NB4 (cell line): ENCODE results near the gene DNAJC30.

Experiments used
- DNase-seq: peaks from one replicate; pipeline ENCODE4 v3.0.0; 2010; ENCODE audit warnings: low read depth
- H3K4me3 ChIP-seq: one replicate; pipeline ENCODE4 v1.5.1; 2011; ENCODE audit warnings: mild to moderate bottlenecking, low read depth, low read length, moderate library complexity
- CTCF ChIP-seq: IDR thresholded peaks from one replicate; pipeline ENCODE4 v1.5.1; 2012; ENCODE audit warnings: low read depth, low read length
- MYC ChIP-seq: IDR thresholded peaks from 2 replicates; pipeline ENCODE4 v1.6.1; 2011; ENCODE audit warnings: low read depth, low read length
- POLR2A ChIP-seq: IDR thresholded peaks from 2 replicates; pipeline ENCODE4 v1.6.1; 2011; ENCODE audit warnings: mild to moderate bottlenecking; ENCODE audit not compliant: insufficient read length; ENCODE audit errors: extremely low read depth
- TF ChIP-seq, protein P1 (sequence below): IDR thresholded peaks from 2 replicates; pipeline ENCODE4 v1.6.1; 2011; ENCODE audit warnings: low read depth, low read length

DNAJC30 gene

DNA sequence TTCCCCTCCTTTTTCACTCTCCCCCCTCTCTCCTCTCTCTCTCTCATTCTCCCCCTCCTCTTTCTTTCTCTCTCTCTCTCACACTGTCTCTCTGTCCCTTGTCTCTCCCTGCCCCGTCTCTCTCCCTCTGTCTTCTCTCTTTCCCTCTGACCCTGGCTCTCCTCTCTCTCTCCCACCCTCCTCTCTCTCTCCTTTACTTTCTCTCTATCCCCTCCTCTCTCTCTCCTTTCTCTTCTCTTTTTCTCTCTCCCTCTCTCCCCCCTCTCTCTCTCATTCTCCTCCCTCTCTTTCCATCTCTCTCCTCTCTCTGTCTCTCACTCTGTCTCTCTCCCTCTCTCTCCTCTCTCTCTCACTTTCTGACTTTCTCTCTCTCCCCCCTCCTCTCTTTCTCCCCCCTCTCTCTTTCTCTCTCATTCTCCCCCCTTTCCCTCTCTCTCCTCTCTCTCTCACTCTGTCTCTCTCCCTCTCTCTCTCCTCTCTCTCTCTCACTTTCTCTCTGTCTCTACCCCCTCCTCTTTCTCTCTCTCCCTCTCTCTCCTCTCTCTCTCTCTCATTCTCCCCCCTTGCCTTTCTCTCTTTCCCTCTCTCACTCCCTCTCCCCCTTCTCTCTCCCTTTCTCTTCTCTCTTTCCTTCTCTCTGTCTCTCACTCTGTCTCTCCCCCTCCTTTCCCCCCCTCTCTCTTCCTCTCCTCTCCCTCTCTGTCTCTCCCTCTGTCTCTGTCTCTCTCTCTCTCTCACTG is 34.5 kb downstream of the DNAJC30 start:
- DNase-seq = no peak
- no peak overlapping the region for H3K4me3 ChIP-seq
- TF ChIP-seq, protein P1, sequence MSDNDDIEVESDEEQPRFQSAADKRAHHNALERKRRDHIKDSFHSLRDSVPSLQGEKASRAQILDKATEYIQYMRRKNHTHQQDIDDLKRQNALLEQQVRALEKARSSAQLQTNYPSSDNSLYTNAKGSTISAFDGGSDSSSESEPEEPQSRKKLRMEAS = no peak
- no peak for TF ChIP-seq POLR2A
- TF ChIP-seq MYC = no peak
- TF ChIP-seq CTCF = no peak

DNA sequence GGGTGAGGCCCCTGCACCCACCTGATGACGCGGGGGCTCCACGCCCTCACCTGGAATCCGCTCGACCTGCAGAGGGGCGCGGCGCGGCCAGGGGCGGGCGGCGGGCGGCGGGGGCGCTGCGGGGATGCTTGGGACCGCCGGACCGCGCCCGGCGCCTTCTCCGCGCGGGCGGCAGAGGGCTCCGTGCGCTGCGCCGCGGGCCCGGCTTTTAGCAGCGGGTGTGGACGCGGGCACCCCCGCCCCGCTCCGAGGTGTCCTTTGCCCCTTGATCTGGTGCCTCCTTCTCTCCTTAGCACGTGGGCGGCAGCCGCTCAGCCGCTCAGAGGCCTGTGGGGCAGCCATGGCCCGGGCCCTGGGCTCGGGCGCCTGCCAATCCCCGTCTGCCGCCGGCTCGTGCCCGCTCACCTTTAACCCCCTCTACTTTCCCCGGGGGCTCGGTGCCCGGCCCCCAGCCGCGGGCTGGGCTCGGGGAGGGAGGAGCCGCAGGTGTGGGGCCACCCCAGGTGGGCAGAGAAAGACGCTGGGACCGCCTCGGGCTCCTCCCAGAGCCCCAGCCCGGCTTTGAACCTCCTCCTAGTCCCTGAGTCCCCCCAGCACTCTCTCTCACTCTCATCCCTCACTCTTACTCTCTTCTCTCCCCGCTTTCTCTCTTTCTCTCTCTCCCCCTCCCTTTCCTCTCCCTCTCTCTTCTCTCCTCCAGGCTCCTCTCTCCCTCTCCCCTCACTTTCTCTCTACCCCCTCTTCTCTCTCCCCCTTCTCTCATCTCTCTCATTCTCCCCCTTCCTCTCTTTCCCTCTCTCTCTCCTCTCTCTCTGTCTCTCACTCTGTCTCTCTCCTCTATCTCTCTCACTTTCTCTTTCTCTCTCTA is 35.3 kb downstream of the DNAJC30 start:
- peak; percentile 41 for DNase-seq
- H3K4me3 ChIP-seq = no peak overlapping the region
- TF ChIP-seq POLR2A (no peak), MYC (no peak), CTCF (no peak)
- TF ChIP-seq, protein P1 = no peak

DNA sequence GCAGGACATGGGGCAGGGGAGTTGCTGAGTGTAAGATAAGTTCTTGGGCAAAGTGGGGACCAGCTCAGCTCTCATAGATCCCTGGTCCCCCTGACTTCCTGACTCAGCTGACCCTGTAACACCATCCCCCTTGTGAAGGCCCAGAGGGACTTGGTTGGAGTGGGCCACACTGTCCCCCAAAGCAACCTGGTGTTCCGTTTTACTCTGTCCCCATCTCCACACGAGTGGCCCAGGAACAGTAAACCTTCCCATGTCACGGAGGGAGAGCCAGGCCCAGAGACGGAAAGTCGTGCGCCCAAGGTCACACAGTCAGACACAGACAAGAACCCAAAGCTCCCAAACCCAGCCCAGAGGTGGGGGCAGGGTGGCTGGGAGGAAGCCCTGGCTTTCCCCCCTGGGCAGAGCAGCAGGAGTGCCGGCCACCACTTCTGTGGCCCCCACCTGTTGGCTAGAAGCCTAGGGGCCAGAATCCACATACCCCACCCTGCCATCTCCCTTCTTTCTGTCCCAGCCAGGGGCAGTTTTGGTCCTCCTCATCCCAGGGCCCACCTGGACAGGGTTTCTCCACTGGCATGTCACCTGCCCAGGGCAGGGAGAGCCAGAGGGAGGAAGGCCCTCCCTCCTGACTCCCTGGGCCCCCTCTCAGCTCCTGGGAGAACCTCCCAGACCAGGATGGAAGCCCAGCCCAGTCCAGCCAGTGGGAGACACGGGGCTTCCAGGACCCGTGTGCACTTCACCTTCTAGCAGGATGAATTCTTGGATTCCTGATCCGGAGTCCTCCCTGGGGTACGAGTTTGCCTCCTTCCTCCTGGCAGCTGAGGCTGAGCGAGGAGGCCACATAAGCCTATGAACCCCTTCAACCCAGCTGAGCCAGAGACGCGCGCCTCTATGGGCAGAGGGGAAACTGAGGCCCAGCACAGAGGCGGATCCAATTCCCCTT is 36.2 kb downstream of the DNAJC30 start:
- H3K4me3 ChIP-seq = no peak overlapping the region
- DNase-seq = no peak
- TF ChIP-seq CTCF (no peak), MYC (no peak), POLR2A (no peak)
- TF ChIP-seq, protein P1 = no peak

DNA sequence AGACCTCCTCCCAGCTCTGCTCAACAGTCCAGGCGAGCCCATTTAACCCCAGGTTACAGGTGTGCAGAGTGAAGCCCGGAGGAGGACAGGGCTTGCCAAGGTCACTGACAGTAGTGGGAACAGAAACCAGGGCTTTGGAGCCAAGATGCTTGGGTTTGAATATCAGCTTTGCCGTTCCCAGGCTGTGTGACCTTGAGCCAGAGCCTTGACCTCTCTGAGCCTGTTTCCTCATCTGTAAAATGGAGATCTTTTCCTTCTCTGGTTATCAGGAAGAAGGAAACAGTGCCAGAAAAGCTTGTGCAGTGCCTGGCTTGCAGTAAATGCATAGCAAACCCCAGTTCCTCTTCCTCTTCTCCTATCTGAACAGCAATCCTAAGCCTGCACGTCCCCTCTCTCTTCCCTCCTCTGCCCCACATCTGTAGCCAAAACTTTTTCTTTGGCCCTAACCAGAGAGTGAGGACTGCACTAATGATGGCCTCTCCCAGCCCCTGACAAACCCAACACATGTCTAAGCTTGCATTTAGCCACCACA is 37.5 kb downstream of the DNAJC30 start:
- TF ChIP-seq POLR2A (no peak), MYC (no peak)
- TF ChIP-seq, protein P1 = no peak
- H3K4me3 ChIP-seq = no peak overlapping the region
- DNase-seq = peak; percentile 54

DNA sequence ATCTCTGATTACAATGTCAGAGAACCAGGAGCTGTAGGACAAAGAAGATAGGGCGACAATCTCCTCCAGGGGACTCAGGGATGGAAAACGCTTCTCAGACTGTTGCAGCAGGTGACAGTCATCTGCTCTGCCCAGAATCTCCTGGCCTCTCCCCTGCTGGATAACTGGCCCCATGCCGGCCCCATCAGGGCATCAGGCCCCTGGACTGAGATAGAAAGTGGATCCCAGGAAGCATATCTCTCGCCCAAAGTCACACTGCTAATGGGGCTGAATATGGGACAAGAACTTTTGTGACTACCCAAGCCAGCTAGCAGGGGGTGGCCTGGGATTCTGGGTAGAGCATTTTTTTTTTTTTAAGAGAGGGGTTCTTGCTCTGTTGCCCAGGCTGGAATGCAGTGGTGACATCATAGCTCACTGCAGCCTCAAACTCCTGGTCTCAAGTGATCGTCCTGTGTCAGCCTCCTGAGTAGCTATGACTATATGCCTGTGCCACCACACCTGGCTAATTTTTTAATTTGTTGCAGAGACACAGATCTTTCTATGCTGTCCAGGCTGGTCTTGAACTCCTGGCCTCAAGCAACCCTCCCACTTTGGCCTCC is 38.5 kb downstream of the DNAJC30 start:
- no peak for DNase-seq
- H3K4me3 ChIP-seq = no peak overlapping the region
- TF ChIP-seq, protein P1 = no peak
- TF ChIP-seq CTCF = no peak
